Measurements from ENCODE around the gene GPAM. TPM values are rescaled to one million over a fixed set of nuclear protein-coding genes. Genes with fewer than 3 reads are reported as not detected.

Gene GPAM
- total and polyA plus RNA-seq, 7 experiments from 2014 or later, result 2.6 to 11.3 (median 4.3) TPM

GRCh38 chr10:112176543-112176942, 7.0 kb downstream of the GPAM start:
- intact Hi-C loops (cut with micrococcal nuclease), result no loop called here
- no peak for ATAC-seq
- no peak overlapping the region for H3K4me3 Mint-ChIP-seq
- no peaks in the 10 kb centered on the region for H3K9me3 Mint-ChIP-seq
- DNase-seq, result no peak
- H3K4me1 Mint-ChIP-seq, result peaks cover 0 to 4% (median 2%) of the 10 kb centered on the region in 7 donors
- H3K4me3 ChIP-seq (ENCODE audit: low read length), result no peak overlapping the region
- no peaks in the 10 kb centered on the region for H3K27me3 ChIP-seq (ENCODE audit: control insufficient read depth in 2 of 2, insufficient read depth in 2 of 2, low read length in 2 of 2)
- no peak overlapping the region for H3K27ac Mint-ChIP-seq
- H3K27ac ChIP-seq (ENCODE audit: low read depth, low read length), result no peak overlapping the region
- ChIA-PET CTCF (interaction anchor here (0.6 kb wide), 1 partner anchor 1579 kb away, joined by 3 read pairs; no protein-coding TSS in a partner anchor), POLR2A (no interaction called here)
- peaks cover 8 to 55% (median 20%) of the 10 kb centered on the region in 3 experiments for H3K36me3 ChIP-seq (ENCODE audit: control insufficient read depth in 2 of 3, insufficient read depth in 3 of 3, low read length in 3 of 3)
- H3K4me1 ChIP-seq (ENCODE audit: control insufficient read depth in 2 of 2, insufficient read depth in 2 of 2, low read length in 2 of 2), result no peaks in the 10 kb centered on the region
- H3K9me3 ChIP-seq (ENCODE audit: control insufficient read depth in 2 of 3, low read length in 3 of 3), result no peaks in the 10 kb centered on the region
- no peaks in the 10 kb centered on the region for H3K27me3 Mint-ChIP-seq
- peaks cover 4 to 72% (median 13%) of the 10 kb centered on the region in 5 donors for H3K36me3 Mint-ChIP-seq

DNA sequence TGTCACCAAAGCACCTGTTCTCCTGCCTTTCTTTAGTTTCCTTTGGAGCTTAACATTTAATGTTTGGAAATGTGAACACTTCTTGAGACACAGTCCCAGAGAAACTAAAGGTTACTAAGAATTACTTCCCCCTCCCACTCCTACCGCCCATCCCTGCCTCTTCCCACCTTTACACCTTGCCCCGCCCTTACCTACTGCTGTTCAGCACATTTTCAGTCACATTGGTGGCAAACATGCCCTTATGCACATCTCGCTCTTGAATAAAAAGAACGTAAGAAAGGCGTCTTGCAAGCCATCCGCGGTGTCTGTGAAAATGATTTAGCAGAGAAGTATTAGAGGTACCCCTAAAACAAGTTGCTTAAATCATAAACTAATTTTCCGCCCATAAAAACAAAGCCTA, 8.2 kb downstream of the GPAM start:
- Histone ChIP-seq H3K9me3 (ENCODE audit: control insufficient read depth in 2 of 3, low read length in 3 of 3) (no peaks in the 10 kb centered on the region), H3K27ac (ENCODE audit: low read depth, low read length) (no peak overlapping the region), H3K4me1 (ENCODE audit: control insufficient read depth in 2 of 2, insufficient read depth in 2 of 2, low read length in 2 of 2) (no peaks in the 10 kb centered on the region), H3K36me3 (ENCODE audit: control insufficient read depth in 2 of 3, insufficient read depth in 3 of 3, low read length in 3 of 3) (peaks cover 8 to 67% (median 20%) of the 10 kb centered on the region in 3 experiments), H3K4me3 (ENCODE audit: low read length) (no peak overlapping the region), H3K27me3 (ENCODE audit: control insufficient read depth in 2 of 2, insufficient read depth in 2 of 2, low read length in 2 of 2) (no peaks in the 10 kb centered on the region)
- POLR2A ChIA-PET, result no interaction called here
- H3K27ac Mint-ChIP-seq, result no peak overlapping the region
- no peaks in the 10 kb centered on the region for H3K9me3 Mint-ChIP-seq
- DNase-seq (no peak), ATAC-seq (no peak)
- intact Hi-C loops (cut with micrococcal nuclease), result no loop called here
- no peaks in the 10 kb centered on the region for H3K27me3 Mint-ChIP-seq
- H3K4me3 Mint-ChIP-seq, result no peak overlapping the region
- CTCF ChIA-PET, result interaction anchor here (0.6 kb wide), 1 partner anchor 143 kb away, joined by 3 read pairs; no protein-coding TSS in a partner anchor
- peaks cover 4 to 83% (median 18%) of the 10 kb centered on the region in 5 donors for H3K36me3 Mint-ChIP-seq
- H3K4me1 Mint-ChIP-seq, result peaks cover 0 to 4% (median 0%) of the 10 kb centered on the region in 7 donors

GRCh38 chr10:112173206-112173605, 10.4 kb downstream of the GPAM start:
- peaks cover 4 to 88% (median 24%) of the 10 kb centered on the region in 5 donors for H3K36me3 Mint-ChIP-seq
- H3K27me3 ChIP-seq (ENCODE audit: control insufficient read depth in 2 of 2, insufficient read depth in 2 of 2, low read length in 2 of 2), result no peaks in the 10 kb centered on the region
- H3K36me3 ChIP-seq (ENCODE audit: control insufficient read depth in 2 of 3, insufficient read depth in 3 of 3, low read length in 3 of 3), result peaks cover 8 to 78% (median 20%) of the 10 kb centered on the region in 3 experiments
- H3K9me3 Mint-ChIP-seq, result no peaks in the 10 kb centered on the region
- H3K27me3 Mint-ChIP-seq, result no peaks in the 10 kb centered on the region
- no peak overlapping the region for H3K4me3 ChIP-seq (ENCODE audit: low read length)
- no peak for ATAC-seq
- ChIA-PET CTCF (no interaction called here), POLR2A (no interaction called here)
- no peak overlapping the region for H3K4me3 Mint-ChIP-seq
- no peak overlapping the region for H3K27ac Mint-ChIP-seq
- no peaks in the 10 kb centered on the region for H3K4me1 ChIP-seq (ENCODE audit: control insufficient read depth in 2 of 2, insufficient read depth in 2 of 2, low read length in 2 of 2)
- no peak overlapping the region for H3K27ac ChIP-seq (ENCODE audit: low read depth, low read length)
- H3K4me1 Mint-ChIP-seq, result peaks cover 0 to 4% (median 0%) of the 10 kb centered on the region in 7 donors
- intact Hi-C loops (cut with micrococcal nuclease), result no loop called here
- no peak for DNase-seq
- H3K9me3 ChIP-seq (ENCODE audit: control insufficient read depth in 2 of 3, low read length in 3 of 3), result no peaks in the 10 kb centered on the region

GRCh38 chr10:112168733-112169132, 14.8 kb downstream of the GPAM start:
- Histone ChIP-seq H3K36me3 (ENCODE audit: control insufficient read depth in 2 of 3, insufficient read depth in 3 of 3, low read length in 3 of 3) (peaks cover 8 to 81% (median 14%) of the 10 kb centered on the region in 3 experiments), H3K4me1 (ENCODE audit: control insufficient read depth in 2 of 2, insufficient read depth in 2 of 2, low read length in 2 of 2) (no peaks in the 10 kb centered on the region), H3K9me3 (ENCODE audit: control insufficient read depth in 2 of 3, low read length in 3 of 3) (no peaks in the 10 kb centered on the region), H3K27ac (ENCODE audit: low read depth, low read length) (no peak overlapping the region), H3K27me3 (ENCODE audit: control insufficient read depth in 2 of 2, insufficient read depth in 2 of 2, low read length in 2 of 2) (no peaks in the 10 kb centered on the region), H3K4me3 (ENCODE audit: low read length) (no peak overlapping the region)
- Mint-ChIP-seq H3K27me3 (no peaks in the 10 kb centered on the region), H3K4me1 (no peaks in the 10 kb centered on the region), H3K36me3 (peaks cover 0 to 83% (median 31%) of the 10 kb centered on the region in 5 donors), H3K4me3 (no peak overlapping the region), H3K9me3 (no peaks in the 10 kb centered on the region), H3K27ac (no peak overlapping the region)
- no peak for DNase-seq
- intact Hi-C loops (cut with micrococcal nuclease), result no loop called here
- CTCF ChIA-PET, result no interaction called here
- POLR2A ChIA-PET, result no interaction called here
- no peak for ATAC-seq

DNA sequence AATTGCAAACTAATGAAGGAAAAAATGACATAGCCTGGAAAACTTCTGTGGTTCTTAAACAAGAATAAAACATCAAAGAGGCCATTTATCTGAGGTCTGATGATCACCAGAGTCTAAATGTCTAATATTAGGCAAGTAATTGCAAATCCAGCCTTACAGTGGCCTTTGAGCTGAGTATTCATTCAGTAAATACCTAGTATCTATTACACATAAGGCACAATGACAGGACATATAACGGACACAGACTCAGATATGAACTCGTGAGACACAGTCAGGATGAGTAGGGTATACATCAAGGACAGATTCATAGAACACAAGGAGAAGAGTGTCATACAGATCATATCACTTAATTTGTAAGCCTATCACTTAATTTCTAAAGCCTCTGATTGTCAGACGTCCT, 16.8 kb downstream of the GPAM start:
- H3K36me3 ChIP-seq (ENCODE audit: control insufficient read depth in 2 of 3, insufficient read depth in 3 of 3, low read length in 3 of 3), result peaks cover 0 to 75% (median 7%) of the 10 kb centered on the region in 3 experiments
- Mint-ChIP-seq H3K27ac (no peak overlapping the region), H3K36me3 (peaks cover 0 to 73% (median 26%) of the 10 kb centered on the region in 5 donors), H3K27me3 (no peaks in the 10 kb centered on the region), H3K4me1 (no peaks in the 10 kb centered on the region), H3K4me3 (no peak overlapping the region), H3K9me3 (no peaks in the 10 kb centered on the region)
- ATAC-seq, result no peak
- CTCF ChIA-PET, result no interaction called here
- POLR2A ChIA-PET, result no interaction called here
- intact Hi-C loops (cut with micrococcal nuclease), result no loop called here
- H3K27me3 ChIP-seq (ENCODE audit: control insufficient read depth in 2 of 2, insufficient read depth in 2 of 2, low read length in 2 of 2), result no peaks in the 10 kb centered on the region
- H3K4me3 ChIP-seq (ENCODE audit: low read length), result no peak overlapping the region
- H3K9me3 ChIP-seq (ENCODE audit: control insufficient read depth in 2 of 3, low read length in 3 of 3), result no peaks in the 10 kb centered on the region
- no peak overlapping the region for H3K27ac ChIP-seq (ENCODE audit: low read depth, low read length)
- no peak for DNase-seq
- no peaks in the 10 kb centered on the region for H3K4me1 ChIP-seq (ENCODE audit: control insufficient read depth in 2 of 2, insufficient read depth in 2 of 2, low read length in 2 of 2)

DNA sequence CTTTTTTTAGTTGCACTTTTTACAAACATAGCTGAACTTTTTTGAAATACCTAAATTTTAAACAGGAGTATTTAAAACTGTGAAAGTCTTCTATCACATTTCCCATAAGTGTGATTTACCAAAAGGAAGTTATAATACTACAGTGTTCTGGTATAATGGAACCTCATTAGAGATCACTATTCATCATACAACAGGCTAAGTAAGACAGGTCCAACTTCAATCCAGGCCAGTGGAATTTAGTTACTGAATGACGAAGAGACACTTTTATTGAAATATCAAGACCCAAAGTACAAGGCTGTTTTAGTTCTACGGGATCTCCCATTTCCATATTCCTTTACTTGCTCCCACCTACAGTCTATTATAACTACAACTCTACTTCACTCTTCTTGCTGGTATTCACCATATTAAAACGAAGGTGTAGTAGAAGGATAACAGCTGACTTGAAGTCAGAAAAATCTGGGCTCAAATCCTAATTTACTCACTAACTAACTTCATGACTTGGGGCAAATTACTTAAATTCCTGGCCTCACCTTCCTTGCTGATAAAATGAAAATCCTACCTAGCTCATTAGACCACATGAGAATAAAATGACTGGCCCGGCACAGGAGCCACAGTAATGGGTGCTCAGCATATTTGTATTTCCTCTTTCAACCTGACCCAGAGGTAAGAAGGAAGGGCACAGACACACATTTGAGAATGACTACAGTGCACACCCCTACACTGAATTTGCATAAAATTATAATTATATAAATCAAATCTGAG, 21.6 kb downstream of the GPAM start:
- Histone ChIP-seq H3K27me3 (ENCODE audit: control insufficient read depth in 2 of 2, insufficient read depth in 2 of 2, low read length in 2 of 2) (no peaks in the 10 kb centered on the region), H3K4me1 (ENCODE audit: control insufficient read depth in 2 of 2, insufficient read depth in 2 of 2, low read length in 2 of 2) (no peaks in the 10 kb centered on the region), H3K27ac (ENCODE audit: low read depth, low read length) (no peak overlapping the region), H3K36me3 (ENCODE audit: control insufficient read depth in 2 of 3, insufficient read depth in 3 of 3, low read length in 3 of 3) (peaks cover under 1 to 80% (median 3%) of the 10 kb centered on the region in 3 experiments), H3K9me3 (ENCODE audit: control insufficient read depth in 2 of 3, low read length in 3 of 3) (no peaks in the 10 kb centered on the region), H3K4me3 (ENCODE audit: low read length) (no peak overlapping the region)
- ATAC-seq (no peak), DNase-seq (no peak)
- no peaks in the 10 kb centered on the region for H3K27me3 Mint-ChIP-seq
- H3K4me3 Mint-ChIP-seq, result no peak overlapping the region
- CTCF ChIA-PET, result interaction anchor here (0.6 kb wide), 1 partner anchor 213 kb away, joined by 3 read pairs; no protein-coding TSS in a partner anchor
- peaks cover 8 to 62% (median 28%) of the 10 kb centered on the region in 5 donors for H3K36me3 Mint-ChIP-seq
- intact Hi-C loops (cut with micrococcal nuclease), result no loop called here
- H3K9me3 Mint-ChIP-seq, result no peaks in the 10 kb centered on the region
- H3K4me1 Mint-ChIP-seq, result no peaks in the 10 kb centered on the region
- H3K27ac Mint-ChIP-seq, result no peak overlapping the region
- POLR2A ChIA-PET, result no interaction called here

GRCh38 chr10:112160834-112161233, 22.7 kb downstream of the GPAM start:
- ChIA-PET CTCF (interaction anchor here (0.5 to 0.6 kb wide), 2 partner anchors 214 to 1579 kb away, joined by 3 read pairs; no protein-coding TSS in a partner anchor), POLR2A (no interaction called here)
- no peak overlapping the region for H3K27ac Mint-ChIP-seq
- H3K9me3 Mint-ChIP-seq, result no peaks in the 10 kb centered on the region
- Histone ChIP-seq H3K36me3 (ENCODE audit: control insufficient read depth in 2 of 3, insufficient read depth in 3 of 3, low read length in 3 of 3) (peaks cover 0 to 82% (median 5%) of the 10 kb centered on the region in 3 experiments), H3K27me3 (ENCODE audit: control insufficient read depth in 2 of 2, insufficient read depth in 2 of 2, low read length in 2 of 2) (no peaks in the 10 kb centered on the region), H3K27ac (ENCODE audit: low read depth, low read length) (no peak overlapping the region), H3K9me3 (ENCODE audit: control insufficient read depth in 2 of 3, low read length in 3 of 3) (no peaks in the 10 kb centered on the region), H3K4me1 (ENCODE audit: control insufficient read depth in 2 of 2, insufficient read depth in 2 of 2, low read length in 2 of 2) (no peaks in the 10 kb centered on the region), H3K4me3 (ENCODE audit: low read length) (no peak overlapping the region)
- no peaks in the 10 kb centered on the region for H3K27me3 Mint-ChIP-seq
- DNase-seq (no peak), ATAC-seq (no peak)
- intact Hi-C loops (cut with micrococcal nuclease), result no loop called here
- H3K4me1 Mint-ChIP-seq, result no peaks in the 10 kb centered on the region
- peaks cover 9 to 63% (median 35%) of the 10 kb centered on the region in 5 donors for H3K36me3 Mint-ChIP-seq
- H3K4me3 Mint-ChIP-seq, result no peak overlapping the region

Data from naive thymus-derived CD4-positive, alpha-beta T cell (primary cell).